Naive thymus-derived CD8-positive, alpha-beta T cell (primary cell): ENCODE measurements around the gene GRIK2. TPM values are rescaled to one million over a fixed set of nuclear protein-coding genes. Genes with fewer than 3 reads are reported as not detected.

ENCODE experiments used
- ATAC-seq, 2 donors: fragments of 150-1000 bp; cut with Tn5 transposase in 1 of 2; sonication (Bioruptor Pico), chemical (Tn5 transposase) in 1 of 2; 1 replicate in 1 of 2; 2 replicates in 1 of 2; pipeline ENCODE4 v1.10.0; 2021; ENCODE audit warnings: mild to moderate bottlenecking in 2 of 2, moderate library complexity in 2 of 2
- POLR2A ChIA-PET: fragments of 350-600 bp; sonication (Branson Sonifier 250); formaldehyde crosslinking; loops from one replicate; lab custom pipeline; 2021; ENCODE audit warnings: antibody characterized with exemption; lab: Charles Lee
- DNase-seq, 10 donors: peaks; one replicate each; pipeline versions ENCODE4 v3.0.0 to v3.0.0-alpha.2; 2020 to 2022
- H3K27ac Mint-ChIP-seq, 10 donors: one replicate each; pipeline ENCODE4 v1.8.0; 2020 to 2022; ENCODE audit warnings: mild to moderate bottlenecking in 10 of 10, mixed read lengths in 10 of 10, moderate library complexity in 4 of 10, inconsistent platforms in 1 of 10
- H3K27me3 Mint-ChIP-seq, 5 donors: one replicate each; pipeline ENCODE4 v1.8.0; 2021 to 2022; ENCODE audit warnings: mixed read lengths in 5 of 5
- H3K36me3 Mint-ChIP-seq, 3 donors: one replicate each; pipeline ENCODE4 v1.8.0; 2020 to 2022; ENCODE audit warnings: mixed read lengths in 3 of 3, mild to moderate bottlenecking in 2 of 3, inconsistent platforms in 1 of 3
- H3K4me1 Mint-ChIP-seq, 4 donors: one replicate each; pipeline ENCODE4 v1.8.0; 2021 to 2022; ENCODE audit warnings: mixed read lengths in 4 of 4
- H3K4me3 Mint-ChIP-seq, 10 donors: one replicate each; pipeline ENCODE4 v1.8.0; 2020 to 2022; ENCODE audit warnings: mild to moderate bottlenecking in 10 of 10, mixed read lengths in 10 of 10, moderate library complexity in 6 of 10, inconsistent platforms in 1 of 10
- H3K9me3 Mint-ChIP-seq, 9 donors: one replicate each; pipeline ENCODE4 v1.8.0; 2020 to 2022; ENCODE audit warnings: mixed read lengths in 9 of 9, mild to moderate bottlenecking in 3 of 9, inconsistent platforms in 1 of 9, moderate library complexity in 1 of 9
- polyA plus RNA-seq, 3 donors: library from polyadenylated mRNA; unstranded; fragments of 300-500 nt; fragmentation: Illumina TruSeq; gene quantifications; one replicate each; pipeline ENCODE4 v1.2.3, GENCODE V29; 2021
- total RNA-seq, 8 experiments: library from RNA in 2 of 8; stranded (reverse) in 2 of 8; gene quantifications; one replicate each; pipeline ENCODE4 v1.2.3 and lab custom pipeline; 2021 to 2026

GRIK2 gene
- total and polyA plus RNA-seq, 5 experiments from 2014 or later = not detected

DNA sequence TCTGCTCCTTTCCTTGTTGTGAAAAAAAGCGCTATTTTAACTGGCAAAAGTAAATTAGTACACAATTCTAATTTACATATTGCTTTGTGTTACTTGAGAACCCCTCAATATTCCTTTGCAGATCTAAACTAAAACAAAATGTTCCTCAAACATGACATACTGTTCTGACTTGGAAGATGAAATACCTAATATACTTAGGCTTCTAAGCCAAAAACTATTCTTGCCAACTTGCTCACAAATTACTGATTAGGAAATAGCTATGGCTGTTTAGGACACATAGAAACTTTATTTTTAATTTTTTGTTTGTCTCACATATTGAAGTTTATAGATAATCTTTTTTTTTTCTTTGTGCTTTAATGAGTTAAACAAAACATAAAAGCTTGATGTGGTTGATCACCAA is 542.2 kb downstream of the GRIK2 start:
- no peaks in the 10 kb centered on the region for H3K27me3 Mint-ChIP-seq
- H3K27ac Mint-ChIP-seq = no peak overlapping the region
- POLR2A ChIA-PET = no interaction called here
- ATAC-seq (no peak), DNase-seq (no peak)
- no peak overlapping the region for H3K4me3 Mint-ChIP-seq
- no peaks in the 10 kb centered on the region for H3K4me1 Mint-ChIP-seq
- no peaks in the 10 kb centered on the region for H3K36me3 Mint-ChIP-seq
- peaks cover 0 to 14% (median 5%) of the 10 kb centered on the region in 9 donors for H3K9me3 Mint-ChIP-seq

DNA sequence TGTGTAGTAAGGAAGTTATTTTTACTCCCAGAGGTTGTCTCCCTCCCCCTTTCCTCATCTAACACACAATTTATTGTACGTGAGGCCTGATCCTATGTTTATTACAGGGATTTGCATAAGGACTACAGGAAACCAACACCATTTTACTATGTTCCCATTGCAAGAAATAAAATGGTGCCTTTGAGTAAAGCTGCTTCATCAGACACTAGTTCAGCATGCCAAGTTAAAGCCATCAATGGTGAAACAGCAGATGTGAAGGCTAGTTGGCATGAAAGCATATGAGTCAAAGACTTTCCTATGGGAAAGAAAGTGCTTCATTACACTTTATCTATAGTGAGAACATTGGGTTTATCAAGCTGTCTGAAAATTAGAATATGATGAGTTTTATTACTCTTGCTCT is 543.0 kb downstream of the GRIK2 start:
- POLR2A ChIA-PET = no interaction called here
- Mint-ChIP-seq H3K27ac (no peak overlapping the region), H3K27me3 (no peaks in the 10 kb centered on the region), H3K9me3 (peaks cover 0 to 14% (median 5%) of the 10 kb centered on the region in 9 donors), H3K4me3 (no peak overlapping the region), H3K36me3 (no peaks in the 10 kb centered on the region), H3K4me1 (no peaks in the 10 kb centered on the region)
- ATAC-seq (no peak), DNase-seq (no peak)

DNA sequence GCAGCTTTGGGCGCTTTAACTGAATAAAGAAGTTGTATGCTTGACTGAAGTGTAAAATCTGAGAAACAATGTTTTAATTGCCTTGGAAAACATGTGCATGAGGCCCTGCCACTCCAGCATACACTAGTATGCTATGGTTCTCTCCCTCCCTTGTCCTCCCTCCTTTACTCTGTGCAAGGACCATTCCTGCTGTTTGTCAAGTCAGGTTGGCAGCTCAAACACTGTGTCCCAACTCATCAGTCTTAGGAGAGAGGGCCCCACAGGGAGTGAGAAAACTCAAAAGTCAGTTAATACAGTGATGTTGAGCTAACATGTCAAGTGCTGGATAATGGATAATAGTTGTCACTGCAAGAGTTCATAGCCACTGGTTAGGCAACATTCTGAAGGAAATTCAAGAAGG is 543.6 kb downstream of the GRIK2 start:
- H3K4me3 Mint-ChIP-seq = no peak overlapping the region
- peaks cover 0 to 16% (median 4%) of the 10 kb centered on the region in 9 donors for H3K9me3 Mint-ChIP-seq
- POLR2A ChIA-PET = no interaction called here
- no peaks in the 10 kb centered on the region for H3K27me3 Mint-ChIP-seq
- no peak for DNase-seq
- ATAC-seq = no peak
- no peak overlapping the region for H3K27ac Mint-ChIP-seq
- H3K36me3 Mint-ChIP-seq = no peaks in the 10 kb centered on the region
- H3K4me1 Mint-ChIP-seq = no peaks in the 10 kb centered on the region

DNA sequence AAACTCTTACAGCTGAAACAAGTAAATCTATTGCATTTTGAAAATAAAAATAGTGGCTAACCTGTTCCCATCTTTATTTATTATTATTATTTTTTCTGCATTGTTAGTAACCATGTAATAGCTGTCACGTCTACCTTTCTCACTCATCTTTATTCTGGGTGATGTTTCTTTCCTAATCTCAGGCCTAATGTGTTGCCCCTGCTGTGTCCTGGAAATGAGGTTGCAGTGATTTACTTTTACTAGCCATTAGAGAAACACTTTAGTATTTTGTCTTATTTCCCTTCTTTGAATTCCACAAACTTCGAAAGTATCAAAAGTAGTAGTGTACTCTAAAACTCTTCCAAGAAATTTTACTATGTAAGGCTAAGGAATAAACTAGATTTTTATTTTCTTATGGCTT is 546.9 kb downstream of the GRIK2 start:
- no peaks in the 10 kb centered on the region for H3K36me3 Mint-ChIP-seq
- DNase-seq (no peak), ATAC-seq (no peak)
- POLR2A ChIA-PET = no interaction called here
- no peaks in the 10 kb centered on the region for H3K4me1 Mint-ChIP-seq
- no peak overlapping the region for H3K4me3 Mint-ChIP-seq
- peaks cover 0 to 26% (median 5%) of the 10 kb centered on the region in 9 donors for H3K9me3 Mint-ChIP-seq
- no peaks in the 10 kb centered on the region for H3K27me3 Mint-ChIP-seq
- no peak overlapping the region for H3K27ac Mint-ChIP-seq

DNA sequence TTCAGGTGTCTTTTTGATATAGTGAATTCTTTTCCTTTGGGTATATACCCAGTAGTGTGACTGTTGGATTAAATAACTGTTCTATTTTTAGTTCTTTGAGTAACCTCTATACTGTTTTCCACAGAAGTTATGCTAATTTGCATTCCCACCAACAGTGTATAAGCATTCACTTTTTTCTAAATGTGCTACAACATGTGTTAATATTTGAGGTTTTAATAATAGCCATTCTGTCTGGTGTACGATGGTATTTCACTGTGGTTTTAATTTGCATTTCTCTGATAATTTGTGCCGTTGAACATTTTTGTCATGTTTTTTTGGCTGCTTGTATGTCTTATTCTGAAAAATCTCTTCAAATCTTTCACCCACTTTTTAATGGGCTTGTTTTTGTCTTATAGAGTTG is 563.5 kb downstream of the GRIK2 start:
- Mint-ChIP-seq H3K27ac (no peak overlapping the region), H3K9me3 (peaks cover 0 to 12% (median 6%) of the 10 kb centered on the region in 9 donors), H3K4me1 (no peaks in the 10 kb centered on the region), H3K36me3 (no peaks in the 10 kb centered on the region), H3K4me3 (no peak overlapping the region), H3K27me3 (no peaks in the 10 kb centered on the region)
- POLR2A ChIA-PET = no interaction called here
- ATAC-seq (no peak), DNase-seq (no peak)

DNA sequence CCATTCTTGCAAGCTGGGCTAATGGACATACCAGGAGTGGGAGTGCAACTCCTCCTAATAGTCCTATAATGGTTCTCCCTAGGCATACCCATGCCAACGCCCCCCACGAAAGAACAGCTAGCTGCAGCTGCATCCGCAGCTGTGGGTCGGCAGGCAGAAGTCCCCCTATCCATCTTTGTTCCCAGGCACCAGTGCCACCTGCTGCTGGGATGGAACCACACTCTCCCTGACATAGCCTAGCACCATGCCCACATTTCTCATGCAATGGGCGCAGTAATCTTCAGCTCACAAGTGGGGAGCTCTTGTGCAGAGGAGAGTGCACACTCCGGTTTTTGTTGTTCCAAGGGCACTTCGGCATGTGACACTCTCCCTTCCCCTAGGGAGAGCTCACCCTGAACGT is 567.8 kb downstream of the GRIK2 start:
- no peak overlapping the region for H3K4me3 Mint-ChIP-seq
- H3K4me1 Mint-ChIP-seq = no peaks in the 10 kb centered on the region
- H3K36me3 Mint-ChIP-seq = no peaks in the 10 kb centered on the region
- POLR2A ChIA-PET = no interaction called here
- H3K9me3 Mint-ChIP-seq = peaks cover 0 to 15% (median 9%) of the 10 kb centered on the region in 9 donors
- H3K27me3 Mint-ChIP-seq = no peaks in the 10 kb centered on the region
- ATAC-seq = no peak
- no peak for DNase-seq
- no peak overlapping the region for H3K27ac Mint-ChIP-seq

DNA sequence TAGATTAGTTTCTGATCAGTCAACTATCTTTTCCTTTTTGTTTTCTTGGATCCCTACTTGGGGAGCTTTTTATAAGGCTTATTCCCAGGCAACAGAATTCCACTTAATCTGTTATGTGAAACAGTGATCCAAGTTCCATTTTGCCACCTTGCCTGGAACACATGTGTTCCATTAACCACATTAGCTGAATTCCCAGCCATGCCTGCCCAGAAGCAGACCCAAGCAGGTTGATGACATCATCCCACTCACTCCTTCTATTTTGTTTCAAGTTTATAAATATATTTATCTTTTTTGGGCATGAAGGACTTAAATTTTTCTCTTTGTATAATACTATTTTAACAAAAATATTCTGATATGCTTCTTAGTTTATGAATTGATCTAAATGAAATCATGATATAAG is 587.4 kb downstream of the GRIK2 start:
- no peaks in the 10 kb centered on the region for H3K4me1 Mint-ChIP-seq
- no peak overlapping the region for H3K27ac Mint-ChIP-seq
- H3K36me3 Mint-ChIP-seq = no peaks in the 10 kb centered on the region
- no peak for ATAC-seq
- H3K9me3 Mint-ChIP-seq = peaks cover 0 to 12% (median 4%) of the 10 kb centered on the region in 9 donors
- H3K4me3 Mint-ChIP-seq = no peak overlapping the region
- POLR2A ChIA-PET = no interaction called here
- no peaks in the 10 kb centered on the region for H3K27me3 Mint-ChIP-seq
- no peak for DNase-seq

DNA sequence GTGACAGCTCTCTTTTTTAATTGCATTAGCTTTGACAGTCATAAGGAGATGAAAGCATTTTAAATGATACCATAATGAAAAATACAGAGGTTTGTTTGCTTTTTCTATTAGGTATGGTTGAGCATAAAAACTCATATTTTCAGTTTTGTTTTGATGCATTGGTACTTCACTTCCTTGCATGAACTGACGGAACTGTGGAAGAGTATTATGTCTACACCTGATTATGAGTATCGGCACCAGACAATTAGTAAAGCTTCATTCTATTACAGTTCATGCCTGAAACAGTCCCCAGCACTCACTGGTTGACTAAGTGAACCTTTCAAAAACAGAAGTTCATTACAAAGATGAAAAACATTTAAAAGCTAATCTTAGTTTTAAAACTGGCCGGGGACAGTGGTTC is 593.0 kb downstream of the GRIK2 start:
- Mint-ChIP-seq H3K27me3 (no peaks in the 10 kb centered on the region), H3K4me3 (no peak overlapping the region), H3K36me3 (no peaks in the 10 kb centered on the region), H3K9me3 (peaks cover 0 to 5% (median 0%) of the 10 kb centered on the region in 9 donors), H3K27ac (no peak overlapping the region), H3K4me1 (no peaks in the 10 kb centered on the region)
- POLR2A ChIA-PET = no interaction called here
- ATAC-seq (no peak), DNase-seq (no peak)

DNA sequence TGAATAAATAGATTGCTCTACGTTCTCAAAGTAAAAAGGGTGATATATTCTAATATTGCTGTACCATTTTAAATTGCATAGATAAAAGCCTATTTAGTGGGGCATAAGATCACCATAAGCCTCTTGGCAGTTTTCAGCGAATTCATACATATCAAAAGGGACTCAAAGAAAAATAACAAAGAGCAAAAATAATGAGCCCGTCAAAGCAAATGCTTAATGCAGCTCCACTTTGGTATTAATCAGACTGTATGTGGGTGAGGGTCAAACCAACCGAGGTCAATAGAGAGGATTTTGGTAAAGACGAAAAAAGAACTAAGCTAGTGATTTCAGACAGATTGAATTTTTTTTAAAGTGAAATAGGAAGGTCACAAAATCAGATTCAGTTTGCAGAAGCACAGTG is 598.8 kb downstream of the GRIK2 start:
- DNase-seq (no peak), ATAC-seq (no peak)
- Mint-ChIP-seq H3K9me3 (peaks cover 0 to 11% (median 0%) of the 10 kb centered on the region in 9 donors), H3K4me3 (no peak overlapping the region), H3K4me1 (no peaks in the 10 kb centered on the region), H3K27me3 (no peaks in the 10 kb centered on the region), H3K27ac (no peak overlapping the region), H3K36me3 (no peaks in the 10 kb centered on the region)
- POLR2A ChIA-PET = no interaction called here

DNA sequence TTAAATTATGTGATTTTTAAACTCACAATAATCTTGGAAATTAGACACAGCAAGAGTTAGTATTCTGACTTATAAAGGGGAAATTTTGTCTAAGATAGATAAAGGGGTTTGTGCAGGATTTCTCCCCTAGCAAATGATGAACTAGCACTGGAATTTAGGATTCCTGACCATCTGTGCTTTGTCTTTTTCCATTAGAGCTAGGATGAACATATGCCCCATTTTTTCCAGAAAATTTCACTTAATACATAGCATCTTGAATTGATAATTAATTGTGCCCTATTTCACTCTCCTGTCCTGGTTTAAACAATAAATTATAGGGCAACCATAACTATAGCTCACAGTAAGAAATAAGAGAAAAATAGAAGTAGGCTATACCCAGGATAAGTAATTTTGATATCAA is 601.0 kb downstream of the GRIK2 start:
- POLR2A ChIA-PET = no interaction called here
- Mint-ChIP-seq H3K4me3 (no peak overlapping the region), H3K36me3 (no peaks in the 10 kb centered on the region), H3K9me3 (peaks cover 0 to 20% (median 0%) of the 10 kb centered on the region in 9 donors), H3K27me3 (no peaks in the 10 kb centered on the region), H3K4me1 (no peaks in the 10 kb centered on the region), H3K27ac (no peak overlapping the region)
- ATAC-seq (no peak), DNase-seq (no peak)

DNA sequence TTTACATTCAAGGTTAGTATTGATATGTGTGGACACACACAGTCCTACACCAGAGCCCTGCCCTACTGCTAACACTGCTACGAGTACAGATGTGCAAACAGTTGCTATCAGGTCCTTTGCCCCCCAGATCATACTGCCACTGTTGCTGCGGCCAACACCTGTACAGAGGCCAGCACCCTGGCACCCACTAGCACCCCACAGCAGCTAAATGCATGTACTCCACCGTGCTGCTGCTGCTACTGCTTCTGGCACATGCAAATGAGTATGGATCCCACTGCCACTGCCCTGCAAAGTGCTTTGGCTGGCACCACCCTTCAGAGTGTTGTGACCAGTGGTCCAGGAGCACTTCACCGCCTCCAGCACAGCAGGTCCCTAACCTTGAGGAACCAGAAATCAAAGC is 621.9 kb downstream of the GRIK2 start:
- POLR2A ChIA-PET = no interaction called here
- Mint-ChIP-seq H3K27me3 (no peaks in the 10 kb centered on the region), H3K4me3 (no peak overlapping the region), H3K9me3 (peaks cover 0 to 15% (median 3%) of the 10 kb centered on the region in 9 donors), H3K4me1 (no peaks in the 10 kb centered on the region), H3K36me3 (no peaks in the 10 kb centered on the region), H3K27ac (no peak overlapping the region)
- DNase-seq (no peak), ATAC-seq (no peak)

DNA sequence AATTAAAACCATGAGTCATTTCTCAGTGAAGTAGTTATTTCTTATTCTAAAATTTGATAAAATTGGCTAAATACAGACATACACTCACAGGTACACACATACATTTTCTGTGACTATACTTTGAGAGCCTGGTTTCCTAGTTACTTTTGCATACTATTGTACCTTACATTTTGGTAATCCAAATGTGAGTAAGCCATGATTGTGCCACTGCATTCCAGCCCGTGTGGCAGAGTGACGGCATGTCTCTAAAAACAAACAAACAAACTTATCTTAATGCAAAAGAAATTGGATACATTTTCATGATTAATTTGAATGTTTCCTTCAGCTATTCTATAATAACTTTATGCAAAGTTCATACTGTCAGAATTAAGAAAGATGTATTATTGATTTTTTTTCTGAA is 628.8 kb downstream of the GRIK2 start:
- H3K4me1 Mint-ChIP-seq = no peaks in the 10 kb centered on the region
- ATAC-seq (no peak), DNase-seq (no peak)
- peaks cover 0 to 21% (median 0%) of the 10 kb centered on the region in 9 donors for H3K9me3 Mint-ChIP-seq
- no peaks in the 10 kb centered on the region for H3K36me3 Mint-ChIP-seq
- POLR2A ChIA-PET = no interaction called here
- H3K27me3 Mint-ChIP-seq = no peaks in the 10 kb centered on the region
- H3K27ac Mint-ChIP-seq = no peak overlapping the region
- H3K4me3 Mint-ChIP-seq = no peak overlapping the region

DNA sequence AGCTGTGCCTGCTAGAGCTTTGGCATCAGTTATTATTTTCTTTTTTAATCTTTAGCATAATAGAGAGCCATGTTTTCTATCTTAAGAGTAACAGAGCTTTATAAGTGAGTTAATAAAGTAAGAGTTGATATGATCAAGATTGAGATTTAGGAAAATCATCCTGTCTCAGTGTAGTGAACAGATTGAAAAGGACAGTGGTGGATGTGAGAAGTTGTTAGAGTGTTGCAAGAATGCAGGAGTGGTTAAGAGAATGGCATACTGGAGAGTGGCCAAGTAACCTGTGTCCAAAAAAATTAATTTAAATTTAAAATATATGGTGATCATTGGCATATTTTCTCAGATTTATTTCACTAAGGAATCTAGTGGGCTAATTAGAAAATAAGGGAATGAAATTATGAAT is 629.3 kb downstream of the GRIK2 start:
- no peaks in the 10 kb centered on the region for H3K27me3 Mint-ChIP-seq
- no peak overlapping the region for H3K4me3 Mint-ChIP-seq
- ATAC-seq (no peak), DNase-seq (no peak)
- peaks cover 0 to 21% (median 0%) of the 10 kb centered on the region in 9 donors for H3K9me3 Mint-ChIP-seq
- POLR2A ChIA-PET = no interaction called here
- H3K36me3 Mint-ChIP-seq = no peaks in the 10 kb centered on the region
- no peaks in the 10 kb centered on the region for H3K4me1 Mint-ChIP-seq
- H3K27ac Mint-ChIP-seq = no peak overlapping the region

DNA sequence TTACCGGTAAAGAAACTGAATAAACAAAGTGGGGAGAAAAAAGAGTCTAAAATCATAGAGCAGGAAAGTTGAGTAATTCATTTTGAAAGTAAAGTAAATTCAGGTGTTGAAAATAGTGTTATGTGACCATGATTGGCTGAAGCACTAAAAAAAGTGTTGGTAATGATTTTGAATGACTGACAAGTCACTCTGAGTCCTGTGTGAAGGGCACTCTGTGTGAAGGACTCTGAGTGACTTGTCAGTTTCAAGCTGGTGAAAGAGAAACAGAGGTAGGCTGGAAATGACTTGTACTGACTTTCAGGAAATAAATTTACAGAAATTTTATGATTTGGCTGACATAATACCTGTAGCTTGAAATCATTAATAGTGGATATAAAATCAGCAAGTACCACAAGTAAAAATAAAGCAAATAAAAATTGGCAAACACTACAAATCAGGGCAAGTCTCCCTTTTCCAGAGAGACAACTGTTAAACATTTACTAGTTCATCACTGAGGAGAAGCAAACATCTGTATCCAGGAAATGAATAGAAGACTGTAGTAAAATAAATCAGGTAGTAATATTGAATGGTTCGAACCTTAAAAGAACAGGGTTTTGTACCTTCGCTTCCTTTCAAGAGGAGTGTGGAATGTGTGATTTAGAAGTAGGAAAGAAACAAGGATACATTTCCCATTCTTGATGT is 630.6 kb downstream of the GRIK2 start:
- H3K27me3 Mint-ChIP-seq = no peaks in the 10 kb centered on the region
- H3K27ac Mint-ChIP-seq = no peak overlapping the region
- H3K4me1 Mint-ChIP-seq = no peaks in the 10 kb centered on the region
- DNase-seq = no peak
- H3K9me3 Mint-ChIP-seq = peaks cover 0 to 21% (median 0%) of the 10 kb centered on the region in 9 donors
- no peak for ATAC-seq
- no peaks in the 10 kb centered on the region for H3K36me3 Mint-ChIP-seq
- POLR2A ChIA-PET = no interaction called here
- H3K4me3 Mint-ChIP-seq = no peak overlapping the region
